ENCODE results near the gene DPP9.
A peak's percentile ranks its signal among the peaks of the same experiment; 100 is the strongest.

The DPP9 gene

DNA sequence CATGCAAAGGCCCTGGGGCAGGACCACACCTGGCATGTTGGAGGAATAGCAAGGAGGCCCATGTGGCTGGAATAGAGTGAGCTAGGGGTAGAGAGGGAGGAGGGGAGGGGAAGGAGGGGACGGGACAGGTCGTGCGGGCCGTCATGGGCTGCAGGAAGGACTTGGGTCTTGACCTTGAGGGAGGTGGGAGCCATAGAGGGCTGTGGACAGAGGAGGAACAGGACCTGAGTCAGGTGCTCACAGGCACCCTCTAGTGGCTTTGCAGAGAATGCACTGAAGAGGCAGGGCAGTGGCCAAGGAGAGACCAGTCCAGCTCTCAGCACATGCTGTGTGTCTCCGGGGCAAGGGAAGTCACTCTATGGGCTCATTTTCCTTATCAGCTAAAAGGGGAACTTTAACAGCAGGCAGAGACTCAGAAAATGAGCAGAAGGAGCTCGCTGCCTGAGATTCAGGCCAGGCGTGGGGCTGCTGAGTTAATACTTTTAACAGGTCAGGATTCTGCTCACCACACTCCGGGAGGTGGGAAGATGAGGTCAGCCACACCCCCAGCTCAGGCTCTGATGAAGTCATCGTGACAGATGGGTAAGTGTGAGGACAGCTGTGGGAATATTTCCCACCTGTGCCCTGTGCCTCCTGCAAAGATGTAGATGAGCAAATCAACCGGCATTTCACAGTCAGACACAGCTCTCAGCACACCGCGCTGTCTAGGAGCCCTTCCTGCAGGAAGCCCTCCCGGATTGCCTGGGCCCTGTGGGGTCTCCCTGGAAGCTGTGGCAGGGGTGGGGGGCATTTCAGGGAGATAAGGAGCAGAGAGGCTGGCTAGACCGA is 90.3 kb downstream of the DPP9 start:
- peak in 2 of 3 donors; percentile 25 to 36 for DNase-seq (ENCODE audit: low read depth in 3 of 3)
